ENCODE data around the gene MRPS2.
"Not testable (repeated sequence)": the region's sequence is repeated elsewhere in the genome, so short reads cannot be mapped to it uniquely, and the experiment has no call there.

DNA sequence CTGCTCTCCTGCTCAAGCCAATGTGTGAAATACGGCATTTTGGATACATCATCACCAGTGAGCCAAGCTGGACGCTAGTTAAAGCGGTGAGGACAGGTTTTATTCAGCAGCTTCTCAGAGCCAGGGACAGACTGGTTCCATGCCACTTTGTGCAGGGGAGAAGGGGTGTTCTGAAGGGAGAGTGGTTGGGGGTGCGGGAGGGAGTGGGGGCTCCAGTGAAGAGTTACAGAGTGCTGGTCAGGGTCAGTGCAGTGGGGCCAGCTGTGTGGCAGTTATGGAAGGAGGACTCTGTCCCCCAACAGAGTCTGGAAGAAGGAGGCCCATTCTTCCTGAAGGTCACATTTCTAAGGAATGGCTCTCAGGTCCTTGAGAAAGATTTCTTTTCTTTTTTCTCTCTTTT is 34.3 kb downstream of the MRPS2 start:
- TF ChIP-seq MAFK (IDR thresholded peaks at IDR 0.05; ENCODE audit: low read depth, low read length): not testable (repeated sequence)
- TF ChIP-seq, protein P1, sequence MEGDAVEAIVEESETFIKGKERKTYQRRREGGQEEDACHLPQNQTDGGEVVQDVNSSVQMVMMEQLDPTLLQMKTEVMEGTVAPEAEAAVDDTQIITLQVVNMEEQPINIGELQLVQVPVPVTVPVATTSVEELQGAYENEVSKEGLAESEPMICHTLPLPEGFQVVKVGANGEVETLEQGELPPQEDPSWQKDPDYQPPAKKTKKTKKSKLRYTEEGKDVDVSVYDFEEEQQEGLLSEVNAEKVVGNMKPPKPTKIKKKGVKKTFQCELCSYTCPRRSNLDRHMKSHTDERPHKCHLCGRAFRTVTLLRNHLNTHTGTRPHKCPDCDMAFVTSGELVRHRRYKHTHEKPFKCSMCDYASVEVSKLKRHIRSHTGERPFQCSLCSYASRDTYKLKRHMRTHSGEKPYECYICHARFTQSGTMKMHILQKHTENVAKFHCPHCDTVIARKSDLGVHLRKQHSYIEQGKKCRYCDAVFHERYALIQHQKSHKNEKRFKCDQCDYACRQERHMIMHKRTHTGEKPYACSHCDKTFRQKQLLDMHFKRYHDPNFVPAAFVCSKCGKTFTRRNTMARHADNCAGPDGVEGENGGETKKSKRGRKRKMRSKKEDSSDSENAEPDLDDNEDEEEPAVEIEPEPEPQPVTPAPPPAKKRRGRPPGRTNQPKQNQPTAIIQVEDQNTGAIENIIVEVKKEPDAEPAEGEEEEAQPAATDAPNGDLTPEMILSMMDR (conservative IDR thresholded peaks at IDR 0.05; ENCODE audit: low read depth, low read length): not testable (repeated sequence)
